GM19025 (cell line): ENCODE measurements around the gene IL1B.

Experiments used
- ATAC-seq: cut with Tn5 transposase; IDR thresholded peaks from one replicate; pipeline ENCODE4 v1.9.1; 2021; ENCODE audit warnings: mild to moderate bottlenecking, low read depth, moderate library complexity; ENCODE audit not compliant: unreplicated experiment

Gene IL1B

DNA sequence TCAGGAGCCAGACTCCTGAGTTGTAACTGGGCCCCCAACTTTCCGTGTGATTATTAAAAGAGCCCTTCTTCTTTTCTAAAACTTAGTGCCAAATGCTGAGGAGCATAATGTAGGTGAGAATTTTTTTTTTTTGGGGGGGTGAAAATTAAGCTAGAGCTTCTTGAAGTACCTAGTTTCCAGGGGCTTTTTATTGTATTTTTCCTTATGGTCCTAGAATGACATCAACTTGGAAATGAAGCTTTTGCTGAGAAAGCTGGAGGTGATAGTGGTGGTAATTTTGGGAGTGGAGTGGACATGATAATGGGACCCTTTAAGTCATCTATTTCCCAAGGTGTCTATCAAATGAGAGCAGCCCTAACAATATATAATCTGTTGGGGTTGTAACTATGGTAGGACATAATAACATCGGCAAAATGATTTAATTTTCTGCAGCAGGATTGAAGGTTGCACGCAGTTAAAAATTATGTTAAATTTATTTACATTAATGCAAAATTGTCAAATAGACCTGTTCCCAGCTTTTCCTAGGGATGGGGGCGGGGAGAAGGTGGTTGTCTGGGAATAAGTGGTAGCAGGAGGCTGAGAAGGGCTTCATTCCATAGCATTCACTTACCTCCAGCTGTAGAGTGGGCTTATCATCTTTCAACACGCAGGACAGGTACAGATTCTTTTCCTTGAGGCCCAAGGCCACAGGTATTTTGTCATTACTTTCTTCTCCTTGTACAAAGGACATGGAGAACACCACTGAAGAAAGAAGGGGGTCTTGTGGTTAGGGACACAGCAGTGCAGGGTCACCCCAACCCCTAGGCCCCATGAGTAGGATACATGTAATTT is 5.7 kb downstream of the IL1B start:
- ATAC-seq: no peak

GRCh38 chr2:112829961-112830681 is 6.5 kb downstream of the IL1B start:
- ATAC-seq: no peak

DNA sequence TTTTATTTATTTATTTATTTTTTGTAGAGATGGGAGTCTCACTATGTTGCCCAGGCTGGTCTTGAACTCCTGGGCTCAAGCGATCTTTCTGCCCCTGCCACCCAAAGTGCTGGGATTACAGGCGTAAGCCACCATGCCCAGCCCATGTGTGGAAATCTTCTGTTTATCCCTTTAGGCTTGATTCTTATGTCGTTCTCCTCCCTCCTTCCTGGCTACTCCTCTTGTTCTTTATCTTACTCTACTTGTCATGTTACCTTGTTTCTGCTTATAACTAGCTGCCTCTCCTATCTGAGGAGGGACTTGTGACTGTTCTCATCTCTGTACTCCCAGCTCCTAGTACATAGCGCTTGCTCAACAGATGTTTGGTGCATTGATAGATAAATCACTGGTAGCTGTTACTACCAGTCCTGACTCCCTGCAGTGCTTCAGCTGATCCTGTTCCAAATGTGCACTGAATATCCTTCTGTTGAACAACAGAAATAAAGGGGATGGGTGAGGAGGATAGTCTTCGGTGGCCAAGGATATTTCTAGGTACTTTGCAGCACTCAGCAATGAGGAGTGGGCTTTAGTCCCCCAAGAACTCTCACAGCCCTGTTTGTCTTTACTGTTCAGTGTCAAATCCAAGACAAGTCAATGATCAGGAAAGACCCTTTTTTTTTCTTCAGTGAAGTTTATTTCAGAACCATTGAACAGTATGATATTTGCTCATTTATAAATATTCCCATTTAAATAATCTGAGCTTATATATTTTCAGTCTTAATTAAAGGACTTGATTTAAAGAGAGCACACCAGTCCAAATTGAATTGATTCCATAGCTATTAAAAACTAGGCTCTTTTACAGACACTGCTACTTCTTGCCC is 7.2 kb downstream of the IL1B start:
- no peak for ATAC-seq

- no peak for ATAC-seq
Measured at GRCh38 chr2:112828251-112828691, 8.3 kb downstream of the IL1B start.

- ATAC-seq: no peak
Measured at GRCh38 chr2:112827604-112828185, 8.9 kb downstream of the IL1B start.

GRCh38 chr2:112827009-112827408 is 9.6 kb downstream of the IL1B start:
- ATAC-seq: no peak

DNA sequence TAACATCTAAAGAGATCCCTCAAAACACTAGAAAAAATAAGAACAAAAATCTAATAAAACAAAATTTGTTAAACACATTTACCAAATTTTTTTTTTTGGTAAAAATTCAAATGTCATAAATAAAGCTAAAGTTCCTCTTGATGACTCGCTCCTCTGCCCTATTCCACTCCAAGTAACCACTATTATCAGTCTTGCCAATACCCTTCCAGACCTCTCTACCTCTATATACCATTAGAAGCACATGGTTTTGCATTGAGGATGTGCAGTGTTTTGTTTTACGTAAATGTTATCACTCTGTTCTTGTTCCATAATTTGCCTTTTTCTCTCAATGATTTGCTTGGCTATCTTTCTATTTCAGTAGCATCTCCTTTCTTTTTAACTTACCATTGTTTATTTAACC is 10.9 kb downstream of the IL1B start:
- ATAC-seq: no peak

- no peak for ATAC-seq
Measured at GRCh38 chr2:112824694-112825085, 11.9 kb downstream of the IL1B start.

DNA sequence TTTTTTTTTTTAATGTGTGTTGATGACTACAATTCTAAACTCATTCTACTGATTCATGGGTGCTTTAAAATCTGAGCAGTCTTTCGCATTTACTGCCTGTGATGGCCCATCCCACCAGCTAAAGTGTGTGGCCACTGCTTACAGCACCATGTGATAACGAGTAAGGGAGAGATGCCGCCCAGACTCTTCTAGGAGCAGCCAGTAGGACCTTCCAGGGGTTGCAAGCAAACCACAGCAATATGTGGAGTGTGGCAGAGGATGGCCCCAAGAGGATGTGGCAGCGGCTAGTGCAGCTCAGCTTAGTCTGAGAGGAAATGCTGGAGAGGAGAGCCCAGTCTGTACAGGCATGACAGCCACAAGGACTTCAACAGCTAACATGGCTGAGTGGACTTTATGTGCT is 14.9 kb downstream of the IL1B start:
- no peak for ATAC-seq

GRCh38 chr2:112821142-112821541 is 15.4 kb downstream of the IL1B start:
- ATAC-seq: peak; percentile 83

DNA sequence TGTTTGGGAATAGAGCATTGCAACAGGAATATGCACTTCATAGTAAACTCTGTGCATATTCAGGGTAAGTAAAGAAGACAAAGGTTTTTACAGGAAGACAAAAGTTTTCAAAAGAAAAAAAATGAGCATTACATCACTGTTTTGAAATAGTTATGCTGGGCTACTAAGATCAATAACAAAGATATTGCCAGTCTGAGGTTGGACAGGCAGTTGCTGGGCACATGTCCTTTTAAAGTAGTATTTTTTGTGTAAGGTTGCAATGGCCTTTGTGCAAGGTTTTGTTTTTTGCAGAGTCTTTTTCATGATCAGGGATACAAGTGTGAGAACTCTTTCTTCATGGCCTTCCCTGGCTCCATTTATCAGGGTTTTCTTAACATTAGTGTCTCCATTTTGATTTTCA is 16.2 kb downstream of the IL1B start:
- ATAC-seq: no peak

DNA sequence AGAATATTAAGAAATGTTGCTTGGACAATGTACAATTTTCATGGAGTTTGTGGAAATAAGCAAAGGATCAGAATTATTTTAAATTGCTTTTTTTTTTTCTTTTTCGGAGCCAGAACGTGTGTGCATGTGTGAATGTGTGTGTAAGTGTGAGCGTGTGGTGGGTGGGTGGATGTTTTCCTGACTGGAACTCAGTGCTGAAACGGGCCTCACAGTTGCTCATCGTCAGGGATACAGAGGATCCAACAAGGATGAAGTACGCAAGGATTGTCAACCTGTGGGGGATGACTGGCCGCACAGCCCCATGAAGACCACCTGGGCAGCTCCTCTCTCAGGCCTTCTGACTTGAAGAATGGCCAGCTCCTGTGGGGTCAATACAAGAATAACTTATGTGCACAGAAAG is 17.5 kb downstream of the IL1B start:
- ATAC-seq: no peak

- no peak for ATAC-seq
Measured at GRCh38 chr2:112818094-112818902, 18.3 kb downstream of the IL1B start.

DNA sequence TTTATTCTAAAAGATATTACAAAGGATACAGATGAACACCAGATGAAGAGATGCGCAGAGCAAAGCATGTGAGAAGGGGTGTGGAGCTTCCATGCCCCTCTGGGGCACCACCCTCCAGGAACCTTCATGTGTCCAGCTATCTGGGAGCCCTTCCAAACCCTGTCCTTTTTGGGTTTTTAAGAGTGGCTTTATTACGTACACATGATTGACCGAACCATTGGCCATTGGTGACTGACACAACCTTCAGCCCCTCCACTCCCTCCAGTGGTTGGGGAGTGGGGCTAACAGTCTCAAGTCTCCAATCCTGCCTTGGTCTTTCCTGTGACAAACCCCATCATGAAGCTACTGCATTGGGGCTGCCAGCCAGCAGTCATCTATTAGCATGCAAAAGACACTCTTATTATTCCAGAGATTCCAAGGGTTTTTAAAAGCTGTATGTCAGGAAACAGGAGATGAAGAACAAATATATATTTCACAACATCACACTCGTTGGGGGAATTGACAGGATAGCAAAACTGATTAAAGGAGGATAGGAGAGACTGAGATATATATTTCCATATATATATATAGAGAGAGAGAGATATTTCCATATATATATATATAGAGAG is 19.4 kb downstream of the IL1B start:
- no peak for ATAC-seq

GRCh38 chr2:112814278-112814677 is 22.3 kb downstream of the IL1B start:
- ATAC-seq: no peak

DNA sequence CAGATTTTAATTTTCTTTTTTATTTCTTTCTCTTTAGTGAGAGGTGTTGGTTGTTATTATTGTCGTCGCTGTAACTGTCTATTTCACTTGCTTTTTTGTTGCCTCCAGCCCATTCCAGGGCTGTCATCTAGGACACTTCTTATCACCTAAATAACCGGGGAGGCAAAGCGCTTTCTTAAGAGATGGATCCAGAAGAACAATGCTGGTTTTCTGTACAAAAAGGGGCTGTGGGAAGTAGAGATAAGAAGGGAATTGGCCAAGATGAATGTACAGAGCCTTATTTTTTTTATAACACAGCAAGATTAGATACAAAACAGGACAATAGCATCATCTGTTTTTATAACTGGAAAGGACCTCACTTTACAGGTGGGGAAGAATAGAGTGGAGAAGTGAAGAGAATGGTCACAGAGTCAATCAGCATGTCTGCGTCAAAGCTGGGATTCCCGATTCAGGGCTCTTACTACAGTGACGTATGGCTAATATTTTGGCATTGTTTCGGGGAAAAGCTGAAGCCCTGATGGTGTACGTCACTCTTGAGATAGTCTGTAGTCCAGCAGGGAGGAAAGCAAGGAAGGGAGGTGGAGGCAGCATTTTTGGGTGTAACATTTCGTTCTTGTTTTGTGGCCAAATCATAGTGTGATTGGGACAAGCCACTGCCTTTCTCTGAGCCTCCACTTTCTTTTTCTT is 23.2 kb downstream of the IL1B start:
- ATAC-seq: no peak

- peak; percentile 67 for ATAC-seq
Measured at GRCh38 chr2:112812318-112813267, 24.0 kb downstream of the IL1B start.

GRCh38 chr2:112811841-112812306 is 24.7 kb downstream of the IL1B start:
- peak; percentile 39 for ATAC-seq
